Naive thymus-derived CD4-positive, alpha-beta T cell (primary cell): ENCODE results near the gene LHFPL2. TPM values are rescaled to one million over a fixed set of nuclear protein-coding genes. Genes with fewer than 3 reads are reported as not detected.
"Not testable (repeated sequence)": the region's sequence is repeated elsewhere in the genome, so short reads cannot be mapped to it uniquely, and the experiment has no call there.

ENCODE experiments used
- ATAC-seq: fragments of 150-1000 bp; cut with Tn5 transposase; 2 replicates; pipeline ENCODE4 v1.10.0; 2021; ENCODE audit warnings: mild to moderate bottlenecking, moderate library complexity
- CTCF ChIA-PET: fragments of 350-600 bp; sonication (Branson Sonifier 250); formaldehyde crosslinking; loops from one replicate; lab custom pipeline; 2021; ENCODE audit warnings: antibody characterized with exemption; lab: Charles Lee
- POLR2A ChIA-PET: fragments of 350-600 bp; sonication (Branson Sonifier 250); formaldehyde crosslinking; loops from one replicate; lab custom pipeline; 2021; ENCODE audit warnings: antibody characterized with exemption, inconsistent platforms; lab: Charles Lee
- DNase-seq, 9 donors: peaks; one replicate each; pipeline versions ENCODE4 v3.0.0 to v3.0.0-alpha.2; 2020 to 2022; ENCODE audit warnings: mixed read lengths in 1 of 9
- H3K27ac ChIP-seq: one replicate; pipeline ENCODE4 v1.7.0; 2013; ENCODE audit warnings: mild to moderate bottlenecking, low read depth, low read length, moderate library complexity
- H3K27me3 ChIP-seq, 2 donors: one replicate each; pipeline ENCODE4 v1.7.0; 2013; ENCODE audit warnings: low read length in 2 of 2, mild to moderate bottlenecking in 2 of 2, moderate library complexity in 2 of 2; ENCODE audit not compliant: control insufficient read depth in 2 of 2, insufficient read depth in 2 of 2
- H3K36me3 ChIP-seq, 3 experiments: 1 replicate in 2 of 3; 2 replicates in 1 of 3; pipeline ENCODE4 v1.7.0; 2013; ENCODE audit warnings: low read length in 3 of 3, mild to moderate bottlenecking in 3 of 3, moderate library complexity in 1 of 3; ENCODE audit not compliant: insufficient read depth in 3 of 3, control insufficient read depth in 2 of 3
- H3K4me1 ChIP-seq, 2 donors: one replicate each; pipeline ENCODE4 v1.7.0; 2013; ENCODE audit warnings: low read length in 2 of 2, mild to moderate bottlenecking in 2 of 2, moderate library complexity in 1 of 2; ENCODE audit not compliant: control insufficient read depth in 2 of 2, insufficient read depth in 2 of 2
- H3K4me3 ChIP-seq: 2 replicates; pipeline ENCODE4 v1.7.0; 2013; ENCODE audit warnings: mild to moderate bottlenecking, low read length
- H3K9me3 ChIP-seq, 3 experiments: 1 replicate in 2 of 3; 2 replicates in 1 of 3; pipeline ENCODE4 v1.7.0; 2013; ENCODE audit warnings: low read length in 3 of 3; ENCODE audit not compliant: control insufficient read depth in 2 of 3
- H3K27ac Mint-ChIP-seq, 9 donors: one replicate each; pipeline ENCODE4 v1.8.0; 2020 to 2022; ENCODE audit warnings: mixed read lengths in 9 of 9, mild to moderate bottlenecking in 8 of 9, moderate library complexity in 5 of 9, inconsistent platforms in 2 of 9
- H3K27me3 Mint-ChIP-seq, 5 donors: one replicate each; pipeline ENCODE4 v1.8.0; 2021 to 2022; ENCODE audit warnings: mixed read lengths in 5 of 5, mild to moderate bottlenecking in 1 of 5
- H3K36me3 Mint-ChIP-seq, 5 donors: one replicate each; pipeline ENCODE4 v1.8.0; 2020 to 2022; ENCODE audit warnings: mixed read lengths in 5 of 5, mild to moderate bottlenecking in 3 of 5, inconsistent platforms in 1 of 5
- H3K4me1 Mint-ChIP-seq, 7 donors: one replicate each; pipeline ENCODE4 v1.8.0; 2020 to 2022; ENCODE audit warnings: mixed read lengths in 7 of 7, mild to moderate bottlenecking in 3 of 7, inconsistent platforms in 1 of 7
- H3K4me3 Mint-ChIP-seq, 10 donors: one replicate each; pipeline ENCODE4 v1.8.0; 2020 to 2022; ENCODE audit warnings: mild to moderate bottlenecking in 10 of 10, mixed read lengths in 10 of 10, moderate library complexity in 6 of 10, inconsistent platforms in 2 of 10
- H3K9me3 Mint-ChIP-seq, 11 donors: one replicate each; pipeline ENCODE4 v1.8.0; 2020 to 2022; ENCODE audit warnings: mixed read lengths in 11 of 11, mild to moderate bottlenecking in 4 of 11, inconsistent platforms in 1 of 11, moderate library complexity in 1 of 11
- intact Hi-C, 2 donors: fragments of 100-400 bp; cut with micrococcal nuclease; formaldehyde crosslinking; loops; one replicate each; pipeline ENCODE4 v1.15.1; 2023
- polyA plus RNA-seq, 2 donors: library from polyadenylated mRNA; unstranded; fragments of 300-500 nt; fragmentation: Illumina TruSeq; gene quantifications; one replicate each; pipeline ENCODE4 v1.2.3, GENCODE V29; 2021
- total RNA-seq, 6 experiments: library from RNA in 5 of 6; stranded (reverse) in 5 of 6; gene quantifications; 1 replicate in 5 of 6; 2 replicates in 1 of 6; pipeline ENCODE4 v1.2.3 and lab custom pipeline; 2021 to 2026

LHFPL2 gene
- total and polyA plus RNA-seq, 7 experiments from 2014 or later, result 0.37 to 2.9 (median 1.3) TPM; not detected in 1

DNA sequence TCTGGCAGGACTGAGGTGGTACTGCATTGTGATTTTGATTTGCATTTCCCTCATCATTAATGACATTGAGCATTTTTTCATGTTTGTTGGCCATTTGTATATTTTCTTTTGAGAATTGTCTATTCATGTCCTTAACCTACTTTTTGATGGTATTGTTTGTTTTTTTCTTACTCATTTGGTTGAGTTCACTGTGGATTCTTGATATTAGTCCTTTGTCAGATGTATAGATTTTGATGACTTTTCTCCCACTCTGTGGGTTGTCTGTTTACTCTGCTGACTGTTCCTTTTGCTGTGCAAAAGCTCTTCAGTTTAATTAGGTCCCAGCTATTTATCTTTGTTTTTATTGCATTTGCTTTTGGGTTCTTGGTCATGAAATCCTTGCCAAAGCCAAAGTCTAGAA is 25.3 kb upstream of the LHFPL2 start:
- H3K27ac Mint-ChIP-seq, H3K4me3 Mint-ChIP-seq, H3K9me3 Mint-ChIP-seq, DNase-seq, POLR2A ChIA-PET, H3K36me3 Mint-ChIP-seq, H3K9me3 ChIP-seq, CTCF ChIA-PET, H3K27ac ChIP-seq, H3K27me3 ChIP-seq, H3K36me3 ChIP-seq, ATAC-seq, H3K4me3 ChIP-seq, intact Hi-C loops, H3K4me1 ChIP-seq, H3K4me1 Mint-ChIP-seq: not testable (repeated sequence)
- H3K27me3 Mint-ChIP-seq, result peaks cover 3 to 25% (median 11%) of the 10 kb centered on the region in 5 donors

DNA sequence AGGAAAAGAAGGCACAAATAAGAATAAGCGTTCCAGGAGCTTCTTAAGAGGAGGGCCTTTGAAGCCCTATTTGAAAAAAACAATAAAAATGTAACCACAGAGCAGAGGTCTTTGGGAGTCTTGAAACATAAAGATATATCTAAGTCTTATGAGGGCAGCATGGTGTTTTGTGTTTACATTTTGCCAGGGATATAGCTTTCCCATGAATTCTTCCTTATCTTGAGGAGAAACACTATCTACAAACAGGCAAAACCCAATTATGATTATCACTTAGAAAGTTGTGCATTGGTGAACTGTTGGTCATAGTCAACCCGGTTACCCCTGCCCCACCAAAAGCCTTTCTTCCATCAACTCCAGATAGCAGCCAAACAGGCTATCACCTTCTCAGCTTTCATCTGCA is 23.6 kb upstream of the LHFPL2 start:
- ChIA-PET CTCF (no interaction called here), POLR2A (no interaction called here)
- no peak overlapping the region for H3K27ac Mint-ChIP-seq
- no peak for ATAC-seq
- intact Hi-C loops, result no loop called here
- Histone ChIP-seq H3K27ac (no peak overlapping the region), H3K36me3 (no peaks in the 10 kb centered on the region), H3K4me3 (no peak overlapping the region), H3K9me3 (no peaks in the 10 kb centered on the region), H3K4me1 (no peaks in the 10 kb centered on the region), H3K27me3 (no peaks in the 10 kb centered on the region)
- peaks cover 9 to 34% (median 11%) of the 10 kb centered on the region in 5 donors for H3K27me3 Mint-ChIP-seq
- no peaks in the 10 kb centered on the region for H3K36me3 Mint-ChIP-seq
- H3K4me1 Mint-ChIP-seq, result no peaks in the 10 kb centered on the region
- peaks cover 0 to 4% (median 0%) of the 10 kb centered on the region in 11 donors for H3K9me3 Mint-ChIP-seq
- no peak for DNase-seq
- H3K4me3 Mint-ChIP-seq, result no peak overlapping the region

DNA sequence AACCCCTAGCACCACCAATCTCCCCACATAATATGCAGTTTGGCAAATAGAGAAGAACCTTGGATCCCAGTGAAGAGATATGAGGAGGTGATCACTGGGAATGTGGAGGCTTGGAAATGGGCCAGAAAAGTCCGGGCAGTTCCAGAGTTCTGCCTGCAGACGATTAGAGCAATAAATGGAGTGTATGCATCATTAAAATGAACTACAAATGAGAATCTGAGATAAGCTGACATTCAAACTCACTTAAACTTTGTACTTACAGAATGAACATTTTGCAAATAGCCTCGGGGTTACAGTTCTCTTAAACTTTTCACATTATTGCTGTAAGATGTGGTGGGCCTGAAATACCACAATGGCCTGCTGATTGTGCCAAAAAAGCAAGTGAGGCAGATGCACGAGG is 23.0 kb upstream of the LHFPL2 start:
- intact Hi-C loops, result no loop called here
- no peak overlapping the region for H3K27ac Mint-ChIP-seq
- no peak overlapping the region for H3K27ac ChIP-seq
- no peaks in the 10 kb centered on the region for H3K4me1 ChIP-seq
- H3K4me3 ChIP-seq, result no peak overlapping the region
- H3K4me3 Mint-ChIP-seq, result no peak overlapping the region
- peaks cover 9 to 37% (median 13%) of the 10 kb centered on the region in 5 donors for H3K27me3 Mint-ChIP-seq
- peaks cover 0 to 4% (median 0%) of the 10 kb centered on the region in 11 donors for H3K9me3 Mint-ChIP-seq
- no peak for ATAC-seq
- no peaks in the 10 kb centered on the region for H3K36me3 ChIP-seq
- H3K27me3 ChIP-seq, result no peaks in the 10 kb centered on the region
- ChIA-PET CTCF (no interaction called here), POLR2A (no interaction called here)
- H3K36me3 Mint-ChIP-seq, result no peaks in the 10 kb centered on the region
- DNase-seq, result no peak
- no peaks in the 10 kb centered on the region for H3K4me1 Mint-ChIP-seq
- H3K9me3 ChIP-seq, result no peaks in the 10 kb centered on the region

DNA sequence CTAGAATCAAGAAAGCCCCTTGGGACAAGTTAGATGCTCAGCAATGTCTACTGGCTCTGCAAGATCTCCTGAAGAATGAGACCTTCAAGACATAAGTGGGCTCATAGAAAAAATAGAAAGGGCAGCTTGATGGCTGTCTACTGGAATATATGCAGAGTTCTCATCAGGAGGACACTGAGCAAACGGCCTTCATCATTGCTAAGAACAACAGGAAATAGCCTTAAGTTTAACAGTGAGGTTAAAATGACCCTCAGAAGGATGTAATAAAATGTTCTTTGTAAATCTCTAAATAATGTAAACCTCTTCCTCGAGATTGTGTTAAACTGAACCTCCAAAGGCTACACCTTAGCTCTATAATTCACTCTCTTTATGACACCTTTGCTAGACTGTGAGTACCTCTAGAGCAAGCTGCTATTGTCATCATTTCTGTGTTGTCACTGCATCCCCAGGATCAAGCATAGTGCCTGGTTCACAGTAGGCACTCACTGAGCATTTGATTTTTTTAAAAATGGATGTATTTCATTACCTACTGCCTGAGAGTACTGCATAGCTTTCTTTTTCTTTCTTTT is 22.2 kb upstream of the LHFPL2 start:
- Histone ChIP-seq H3K27ac (no peak overlapping the region), H3K36me3 (no peaks in the 10 kb centered on the region), H3K4me3 (no peak overlapping the region), H3K27me3 (no peaks in the 10 kb centered on the region), H3K9me3 (no peaks in the 10 kb centered on the region), H3K4me1 (no peaks in the 10 kb centered on the region)
- DNase-seq (no peak), ATAC-seq (no peak)
- peaks cover 9 to 42% (median 20%) of the 10 kb centered on the region in 5 donors for H3K27me3 Mint-ChIP-seq
- H3K36me3 Mint-ChIP-seq, result no peaks in the 10 kb centered on the region
- intact Hi-C loops, result no loop called here
- no peaks in the 10 kb centered on the region for H3K4me1 Mint-ChIP-seq
- ChIA-PET POLR2A (no interaction called here), CTCF (no interaction called here)
- peaks cover 0 to 4% (median 0%) of the 10 kb centered on the region in 11 donors for H3K9me3 Mint-ChIP-seq
- H3K27ac Mint-ChIP-seq, result no peak overlapping the region
- no peak overlapping the region for H3K4me3 Mint-ChIP-seq

DNA sequence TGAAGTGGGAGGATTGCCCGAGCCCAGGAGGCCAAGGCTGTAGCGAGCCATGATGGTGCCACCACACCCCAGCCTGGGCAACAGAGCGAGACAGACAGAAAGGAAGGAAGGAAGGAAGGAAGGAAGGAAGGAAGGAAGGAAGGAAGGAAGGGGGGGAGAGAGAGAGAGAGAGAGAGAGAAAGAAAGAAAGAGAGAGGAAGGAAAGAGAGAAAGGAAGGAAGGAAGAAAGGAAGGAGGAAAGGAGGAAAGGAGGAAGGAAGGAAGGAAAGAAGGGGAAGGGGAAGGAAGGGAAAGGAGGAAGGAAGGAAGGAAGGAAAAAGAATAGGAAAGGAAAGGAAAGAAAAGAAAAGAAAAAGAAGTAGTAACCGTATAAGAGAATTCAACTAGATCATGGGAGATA is 20.8 kb upstream of the LHFPL2 start:
- no peaks in the 10 kb centered on the region for H3K36me3 Mint-ChIP-seq
- Histone ChIP-seq H3K4me3 (no peak overlapping the region), H3K27ac (no peak overlapping the region), H3K4me1 (no peaks in the 10 kb centered on the region), H3K36me3 (no peaks in the 10 kb centered on the region), H3K27me3 (no peaks in the 10 kb centered on the region), H3K9me3 (no peaks in the 10 kb centered on the region)
- no peak overlapping the region for H3K27ac Mint-ChIP-seq
- intact Hi-C loops, result no loop called here
- DNase-seq (no peak), ATAC-seq (no peak)
- no peaks in the 10 kb centered on the region for H3K4me1 Mint-ChIP-seq
- ChIA-PET CTCF (no interaction called here), POLR2A (no interaction called here)
- H3K4me3 Mint-ChIP-seq, result no peak overlapping the region
- peaks cover 9 to 36% (median 17%) of the 10 kb centered on the region in 5 donors for H3K27me3 Mint-ChIP-seq
- H3K9me3 Mint-ChIP-seq, result peaks cover 0 to 4% (median 0%) of the 10 kb centered on the region in 11 donors

DNA sequence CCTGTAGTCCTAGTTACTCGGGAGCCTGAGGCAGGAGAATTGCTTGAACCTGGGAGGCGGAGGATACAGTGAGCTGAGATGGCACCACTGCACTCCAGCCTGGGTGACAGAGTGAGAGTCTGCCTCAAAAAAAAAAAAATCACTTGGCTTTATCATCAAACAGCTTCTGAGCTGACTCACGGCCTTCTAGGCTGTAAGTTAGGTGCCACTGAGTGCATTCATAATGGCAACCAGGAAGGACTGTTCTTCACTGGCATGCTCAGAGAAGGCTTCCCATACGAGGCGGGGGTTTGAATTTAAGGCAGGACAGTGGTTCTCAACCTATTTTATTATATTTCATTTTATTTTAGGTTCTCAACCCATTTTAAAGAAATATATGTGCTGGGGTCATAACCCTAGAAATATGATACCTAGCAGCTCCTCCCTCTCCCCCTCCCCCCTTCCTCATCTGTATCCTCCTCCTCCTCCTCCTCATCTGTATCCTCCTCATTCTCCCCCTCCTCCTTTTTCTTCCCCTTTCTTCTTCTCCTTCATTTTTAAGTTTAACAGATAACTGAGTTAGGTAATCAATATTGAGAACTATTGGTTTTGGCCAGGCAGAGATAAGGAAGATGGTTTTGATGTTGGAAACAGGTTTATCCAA is 19.0 kb upstream of the LHFPL2 start:
- no peaks in the 10 kb centered on the region for H3K9me3 ChIP-seq
- peaks cover 6 to 24% (median 11%) of the 10 kb centered on the region in 5 donors for H3K27me3 Mint-ChIP-seq
- no peaks in the 10 kb centered on the region for H3K4me1 Mint-ChIP-seq
- no peaks in the 10 kb centered on the region for H3K4me1 ChIP-seq
- no peaks in the 10 kb centered on the region for H3K36me3 Mint-ChIP-seq
- H3K9me3 Mint-ChIP-seq, result peaks cover 0 to 1% (median 0%) of the 10 kb centered on the region in 11 donors
- H3K36me3 ChIP-seq, result no peaks in the 10 kb centered on the region
- ATAC-seq (no peak), DNase-seq (no peak)
- no peak overlapping the region for H3K4me3 ChIP-seq
- intact Hi-C loops, result no loop called here
- POLR2A ChIA-PET, result no interaction called here
- H3K27ac Mint-ChIP-seq, result no peak overlapping the region
- H3K27ac ChIP-seq, result no peak overlapping the region
- no peaks in the 10 kb centered on the region for H3K27me3 ChIP-seq
- CTCF ChIA-PET, result interaction anchor here (0.5 kb wide), 1 partner anchor 26 kb away, joined by 3 read pairs; no protein-coding TSS in a partner anchor
- H3K4me3 Mint-ChIP-seq, result no peak overlapping the region

DNA sequence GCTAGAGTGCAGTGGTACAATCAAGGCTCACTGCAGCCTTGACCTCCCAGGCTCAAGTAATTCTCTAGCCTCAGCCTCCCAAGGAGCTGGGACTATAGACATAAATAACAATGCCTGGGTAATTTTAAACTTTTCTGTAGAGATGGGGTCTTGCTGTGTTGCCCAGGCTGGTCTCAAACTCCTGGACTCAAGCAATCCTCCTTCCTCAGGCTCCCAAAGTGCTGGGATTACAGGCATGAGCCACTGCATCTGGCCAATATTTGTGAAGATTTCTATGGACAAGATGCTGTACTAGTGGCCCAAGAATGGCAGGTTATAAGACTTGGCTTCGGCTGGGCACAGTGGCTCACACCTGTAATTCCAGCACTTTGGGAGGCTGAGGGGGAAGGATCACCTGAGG is 18.4 kb upstream of the LHFPL2 start:
- intact Hi-C loops, H3K36me3 ChIP-seq, H3K4me1 Mint-ChIP-seq, H3K27ac ChIP-seq, CTCF ChIA-PET, H3K4me3 Mint-ChIP-seq, H3K27ac Mint-ChIP-seq, H3K27me3 ChIP-seq, H3K36me3 Mint-ChIP-seq, H3K4me1 ChIP-seq, H3K9me3 Mint-ChIP-seq, H3K9me3 ChIP-seq, ATAC-seq, H3K4me3 ChIP-seq, POLR2A ChIA-PET, DNase-seq: not testable (repeated sequence)
- H3K27me3 Mint-ChIP-seq, result peaks cover 9 to 18% (median 16%) of the 10 kb centered on the region in 5 donors
